Activated T-helper 1 cell treated with anti-CD3 and anti-CD28 coated beads, Interleukin-2, amount 50 U/mL, for 16 hours (primary cell): ENCODE results near the gene SLCO1A2.

ENCODE experiments used
- DNase-seq, 2 donors: peaks; one replicate each; pipeline ENCODE4 v3.0.0-alpha.2; 2020; ENCODE audit warnings: low read depth in 1 of 2, low spot score in 1 of 2

Gene SLCO1A2

GRCh38 chr12:21330682-21331253 is 3.9 kb downstream of the SLCO1A2 start:
- DNase-seq: no peak

GRCh38 chr12:21328578-21328977 is 6.1 kb downstream of the SLCO1A2 start:
- no peak for DNase-seq

- DNase-seq: no peak
Measured at GRCh38 chr12:21324551-21324950, 10.2 kb downstream of the SLCO1A2 start.

- DNase-seq: no peak
Measured at GRCh38 chr12:21323736-21324135, 11.0 kb downstream of the SLCO1A2 start.

- no peak for DNase-seq
Measured at GRCh38 chr12:21308785-21309184, 25.9 kb downstream of the SLCO1A2 start.

GRCh38 chr12:21305661-21306060 is 29.1 kb downstream of the SLCO1A2 start:
- DNase-seq: no peak

- no peak for DNase-seq
Measured at GRCh38 chr12:21300632-21301031, 34.1 kb downstream of the SLCO1A2 start.

- no peak for DNase-seq
Measured at GRCh38 chr12:21296751-21297406, 37.8 kb downstream of the SLCO1A2 start.

GRCh38 chr12:21296348-21296747 is 38.4 kb downstream of the SLCO1A2 start:
- no peak for DNase-seq

GRCh38 chr12:21294176-21294575 is 40.5 kb downstream of the SLCO1A2 start:
- DNase-seq: no peak

GRCh38 chr12:21292111-21292510 is 42.6 kb downstream of the SLCO1A2 start:
- DNase-seq: no peak

- no peak for DNase-seq
Measured at GRCh38 chr12:21289698-21290097, 45.0 kb downstream of the SLCO1A2 start.

- DNase-seq: no peak
Measured at GRCh38 chr12:21276826-21277225, 57.9 kb downstream of the SLCO1A2 start.

- no peak for DNase-seq
Measured at GRCh38 chr12:21265932-21266331, 68.8 kb downstream of the SLCO1A2 start.

- no peak for DNase-seq
Measured at GRCh38 chr12:21264232-21264631, 70.5 kb downstream of the SLCO1A2 start.

GRCh38 chr12:21257172-21257571 is 77.5 kb downstream of the SLCO1A2 start:
- DNase-seq: no peak

GRCh38 chr12:21252070-21252469 is 82.6 kb downstream of the SLCO1A2 start:
- DNase-seq: no peak

GRCh38 chr12:21248679-21249078 is 86.0 kb downstream of the SLCO1A2 start:
- DNase-seq: no peak

GRCh38 chr12:21239866-21240265 is 94.9 kb downstream of the SLCO1A2 start:
- DNase-seq: no peak

GRCh38 chr12:21234395-21234794 is 100.3 kb downstream of the SLCO1A2 start:
- DNase-seq: no peak

GRCh38 chr12:21223930-21224329 is 110.8 kb downstream of the SLCO1A2 start:
- DNase-seq: no peak

GRCh38 chr12:21221778-21222177 is 112.9 kb downstream of the SLCO1A2 start:
- DNase-seq: no peak

- DNase-seq: no peak
Measured at GRCh38 chr12:21221072-21221471, 113.6 kb downstream of the SLCO1A2 start.
